DOHH2 (cell line): ENCODE measurements around the gene BANP.
"Not testable (repeated sequence)": the region's sequence is repeated elsewhere in the genome, so short reads cannot be mapped to it uniquely, and the experiment has no call there.

Source experiments
- CTCF ChIP-seq: fragments of 200-600 bp; sonication (generic); IDR thresholded peaks from one replicate; pipeline ENCODE4 v1.5.1; 2014; ENCODE audit warnings: antibody characterized with exemption, mild to moderate bottlenecking, low read depth, low read length; ENCODE audit not compliant: poor library complexity, severe bottlenecking
- EZH2phosphoT487 ChIP-seq: fragments of 200-600 bp; sonication (generic); IDR thresholded peaks from 2 replicates; pipeline ENCODE4 v1.6.1; 2017; ENCODE audit warnings: borderline replicate concordance, mild to moderate bottlenecking, antibody characterized with exemption, low read length, moderate library complexity, mixed read lengths

- TF ChIP-seq CTCF, EZH2phosphoT487: not testable (repeated sequence)
Observed at GRCh38 chr16:87983737-87984097, 32.5 kb downstream of the BANP start.
